Measurements from ENCODE around the gene TMC2. TPM values are rescaled to one million over a fixed set of nuclear protein-coding genes. Genes with fewer than 3 reads are reported as not detected.

Gene TMC2
- total RNA-seq, 1 experiment from 2014 or later, result not detected

- in situ Hi-C loops (cut with HindIII; ENCODE audit: low pct_unique_long_range_greater_than_20kb, low sequenced_read_pairs), result no loop called here
- no peaks in the 10 kb centered on the region for H3K36me3 ChIP-seq (ENCODE audit: control insufficient read depth, insufficient read depth, low read length)
- H3K4me3 ChIP-seq (ENCODE audit: low read depth in 2 of 2, low read length in 2 of 2), result no peak overlapping the region
- peaks cover 14% of the 10 kb centered on the region for H3K27me3 ChIP-seq (ENCODE audit: control insufficient read depth, insufficient read depth, low read length)
- H3K9me3 ChIP-seq (ENCODE audit: control insufficient read depth, insufficient read depth, low read depth, low read length), result no peaks in the 10 kb centered on the region
- DNase-seq (ENCODE audit: low read depth, low spot score), result no peak
- no TSS peak for BruUV-seq (replicated peaks)
- CTCF ChIA-PET, result no interaction called here
- intact Hi-C loops (cut with micrococcal nuclease; ENCODE audit: unreplicated experiment), result no loop called here
- ATAC-seq, result no peak
- POLR2A ChIA-PET, result interaction anchor here (0.5 kb wide), 1 partner anchor 42 kb away, joined by 12 read pairs; no protein-coding TSS in a partner anchor
- H3K27ac ChIP-seq (ENCODE audit: low read length), result no peak overlapping the region
- TF ChIP-seq POLR2AphosphoS5 (IDR thresholded peaks at IDR 0.05; ENCODE audit: low read depth, low read length), result no peak
- TF ChIP-seq, protein P1, sequence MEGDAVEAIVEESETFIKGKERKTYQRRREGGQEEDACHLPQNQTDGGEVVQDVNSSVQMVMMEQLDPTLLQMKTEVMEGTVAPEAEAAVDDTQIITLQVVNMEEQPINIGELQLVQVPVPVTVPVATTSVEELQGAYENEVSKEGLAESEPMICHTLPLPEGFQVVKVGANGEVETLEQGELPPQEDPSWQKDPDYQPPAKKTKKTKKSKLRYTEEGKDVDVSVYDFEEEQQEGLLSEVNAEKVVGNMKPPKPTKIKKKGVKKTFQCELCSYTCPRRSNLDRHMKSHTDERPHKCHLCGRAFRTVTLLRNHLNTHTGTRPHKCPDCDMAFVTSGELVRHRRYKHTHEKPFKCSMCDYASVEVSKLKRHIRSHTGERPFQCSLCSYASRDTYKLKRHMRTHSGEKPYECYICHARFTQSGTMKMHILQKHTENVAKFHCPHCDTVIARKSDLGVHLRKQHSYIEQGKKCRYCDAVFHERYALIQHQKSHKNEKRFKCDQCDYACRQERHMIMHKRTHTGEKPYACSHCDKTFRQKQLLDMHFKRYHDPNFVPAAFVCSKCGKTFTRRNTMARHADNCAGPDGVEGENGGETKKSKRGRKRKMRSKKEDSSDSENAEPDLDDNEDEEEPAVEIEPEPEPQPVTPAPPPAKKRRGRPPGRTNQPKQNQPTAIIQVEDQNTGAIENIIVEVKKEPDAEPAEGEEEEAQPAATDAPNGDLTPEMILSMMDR (IDR thresholded peaks at IDR 0.05), result no peak
- TF ChIP-seq SIN3A (IDR thresholded peaks at IDR 0.05; ENCODE audit: borderline replicate concordance, insufficient read depth, low read depth, low read length), result no peak
- TF ChIP-seq, protein P2, sequence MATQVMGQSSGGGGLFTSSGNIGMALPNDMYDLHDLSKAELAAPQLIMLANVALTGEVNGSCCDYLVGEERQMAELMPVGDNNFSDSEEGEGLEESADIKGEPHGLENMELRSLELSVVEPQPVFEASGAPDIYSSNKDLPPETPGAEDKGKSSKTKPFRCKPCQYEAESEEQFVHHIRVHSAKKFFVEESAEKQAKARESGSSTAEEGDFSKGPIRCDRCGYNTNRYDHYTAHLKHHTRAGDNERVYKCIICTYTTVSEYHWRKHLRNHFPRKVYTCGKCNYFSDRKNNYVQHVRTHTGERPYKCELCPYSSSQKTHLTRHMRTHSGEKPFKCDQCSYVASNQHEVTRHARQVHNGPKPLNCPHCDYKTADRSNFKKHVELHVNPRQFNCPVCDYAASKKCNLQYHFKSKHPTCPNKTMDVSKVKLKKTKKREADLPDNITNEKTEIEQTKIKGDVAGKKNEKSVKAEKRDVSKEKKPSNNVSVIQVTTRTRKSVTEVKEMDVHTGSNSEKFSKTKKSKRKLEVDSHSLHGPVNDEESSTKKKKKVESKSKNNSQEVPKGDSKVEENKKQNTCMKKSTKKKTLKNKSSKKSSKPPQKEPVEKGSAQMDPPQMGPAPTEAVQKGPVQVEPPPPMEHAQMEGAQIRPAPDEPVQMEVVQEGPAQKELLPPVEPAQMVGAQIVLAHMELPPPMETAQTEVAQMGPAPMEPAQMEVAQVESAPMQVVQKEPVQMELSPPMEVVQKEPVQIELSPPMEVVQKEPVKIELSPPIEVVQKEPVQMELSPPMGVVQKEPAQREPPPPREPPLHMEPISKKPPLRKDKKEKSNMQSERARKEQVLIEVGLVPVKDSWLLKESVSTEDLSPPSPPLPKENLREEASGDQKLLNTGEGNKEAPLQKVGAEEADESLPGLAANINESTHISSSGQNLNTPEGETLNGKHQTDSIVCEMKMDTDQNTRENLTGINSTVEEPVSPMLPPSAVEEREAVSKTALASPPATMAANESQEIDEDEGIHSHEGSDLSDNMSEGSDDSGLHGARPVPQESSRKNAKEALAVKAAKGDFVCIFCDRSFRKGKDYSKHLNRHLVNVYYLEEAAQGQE (IDR thresholded peaks at IDR 0.05; ENCODE audit: insufficient read depth in 1 of 2, low read depth in 2 of 2, low read length in 1 of 2), result no peak
- TF ChIP-seq TCF7L2 (IDR thresholded peaks at IDR 0.05; ENCODE audit: low read depth, low read length), result no peak
- no peaks in the 10 kb centered on the region for H3K4me1 ChIP-seq (ENCODE audit: control insufficient read depth, insufficient read depth, low read length)
These were observed 39.9 kb downstream of the TMC2 start for GRCh38 chr20:2576317-2576727.

DNA sequence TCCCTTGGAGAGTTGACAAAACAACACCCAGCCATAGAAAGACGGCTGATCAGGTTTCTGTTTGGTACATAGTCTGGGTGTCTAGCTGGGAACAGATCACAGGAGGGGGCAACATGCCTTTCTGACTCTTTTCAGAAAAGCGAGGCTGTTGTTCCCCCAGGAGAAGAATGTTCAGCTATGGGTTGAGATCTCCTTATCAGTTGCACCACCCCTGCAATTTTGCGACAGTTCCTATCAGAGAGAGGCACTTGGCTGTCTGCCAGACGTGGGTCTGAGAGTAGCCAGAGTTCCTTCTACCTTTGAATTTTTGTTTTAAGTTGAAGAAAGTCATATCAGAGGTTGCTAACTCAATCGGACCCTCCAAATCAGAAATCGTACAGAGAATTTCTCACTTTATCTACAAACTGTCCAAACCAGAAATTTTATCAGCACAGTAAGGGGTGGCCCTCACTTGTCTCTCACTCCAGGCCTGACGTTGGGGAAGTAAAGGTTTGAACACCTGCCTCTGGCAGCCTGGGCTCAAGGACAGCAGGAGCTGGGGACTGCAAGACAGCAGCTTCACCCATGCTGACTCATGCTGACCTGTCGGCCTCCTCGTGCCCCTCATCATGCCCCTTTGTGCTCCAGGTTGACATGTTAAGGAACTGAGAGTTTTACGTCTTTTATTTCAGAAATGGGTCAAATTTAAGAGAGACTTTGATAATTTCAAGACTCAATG, 42.3 kb downstream of the TMC2 start:
- Histone ChIP-seq H3K4me3 (ENCODE audit: low read depth in 2 of 2, low read length in 2 of 2) (no peak overlapping the region), H3K27me3 (ENCODE audit: control insufficient read depth, insufficient read depth, low read length) (peaks cover 14% of the 10 kb centered on the region), H3K9me3 (ENCODE audit: control insufficient read depth, insufficient read depth, low read depth, low read length) (no peaks in the 10 kb centered on the region), H3K36me3 (ENCODE audit: control insufficient read depth, insufficient read depth, low read length) (no peaks in the 10 kb centered on the region), H3K27ac (ENCODE audit: low read length) (no peak overlapping the region), H3K4me1 (ENCODE audit: control insufficient read depth, insufficient read depth, low read length) (no peaks in the 10 kb centered on the region)
- in situ Hi-C loops (cut with HindIII; ENCODE audit: low pct_unique_long_range_greater_than_20kb, low sequenced_read_pairs), result no loop called here
- ChIA-PET POLR2A (no interaction called here), CTCF (no interaction called here)
- intact Hi-C loops (cut with micrococcal nuclease; ENCODE audit: unreplicated experiment), result no loop called here
- no peak for ATAC-seq
- DNase-seq (ENCODE audit: low read depth, low spot score), result no peak
- BruUV-seq (replicated peaks), result no TSS peak
- TF ChIP-seq SIN3A (IDR thresholded peaks at IDR 0.05; ENCODE audit: borderline replicate concordance, insufficient read depth, low read depth, low read length) (no peak), POLR2AphosphoS5 (IDR thresholded peaks at IDR 0.05; ENCODE audit: low read depth, low read length) (no peak), TCF7L2 (IDR thresholded peaks at IDR 0.05; ENCODE audit: low read depth, low read length) (no peak)
- TF ChIP-seq, protein P1 (IDR thresholded peaks at IDR 0.05), result no peak
- TF ChIP-seq, protein P2 (IDR thresholded peaks at IDR 0.05; ENCODE audit: insufficient read depth in 1 of 2, low read depth in 2 of 2, low read length in 1 of 2), result no peak
